Loucy (cell line): ENCODE measurements around the gene PHLDB1.

ENCODE experiments used
- H2AFZ ChIP-seq: fragments of 200-600 bp; sonication (generic); 2 replicates; pipeline ENCODE4 v1.6.0; 2016; ENCODE audit warnings: antibody characterized with exemption, mild to moderate bottlenecking, low read length, moderate library complexity
- H3F3A ChIP-seq: fragments of 200-600 bp; 2 replicates; pipeline ENCODE4 v1.6.0; 2016; ENCODE audit warnings: antibody characterized with exemption, low read depth, mild to moderate bottlenecking
- H3K27me3 ChIP-seq: fragments of 200-600 bp; sonication (generic); 2 replicates; pipeline ENCODE4 v1.6.1; 2014; ENCODE audit warnings: low read length, mild to moderate bottlenecking; ENCODE audit not compliant: insufficient read depth, poor library complexity, severe bottlenecking
- H3K36me3 ChIP-seq: fragments of 200-600 bp; sonication (generic); 2 replicates; pipeline ENCODE4 v1.6.1; 2016; ENCODE audit warnings: low read length; ENCODE audit not compliant: insufficient read depth
- H3K4me1 ChIP-seq: fragments of 200-600 bp; sonication (generic); 2 replicates; pipeline ENCODE4 v1.5.1; 2014; ENCODE audit warnings: low read length, mild to moderate bottlenecking; ENCODE audit not compliant: insufficient read depth, poor library complexity, severe bottlenecking
- H3K4me2 ChIP-seq: fragments of 200-600 bp; sonication (generic); 2 replicates; pipeline ENCODE4 v1.6.0; 2014; ENCODE audit warnings: antibody characterized with exemption, low read length, low read depth, mild to moderate bottlenecking; ENCODE audit not compliant: poor library complexity, severe bottlenecking
- H3K4me3 ChIP-seq: fragments of 200-600 bp; sonication (generic); 2 replicates; pipeline ENCODE4 v1.5.1; 2014; ENCODE audit warnings: low read length, mild to moderate bottlenecking, mixed read lengths; ENCODE audit not compliant: poor library complexity, severe bottlenecking
- H3K79me2 ChIP-seq: fragments of 200-600 bp; sonication (generic); 2 replicates; pipeline ENCODE4 v1.6.1; 2014; ENCODE audit warnings: low read length; ENCODE audit not compliant: insufficient read depth
- H3K9ac ChIP-seq: fragments of 200-600 bp; sonication (generic); 2 replicates; pipeline ENCODE4 v1.6.0; 2014; ENCODE audit warnings: mild to moderate bottlenecking, low read depth, low read length, moderate library complexity; ENCODE audit not compliant: poor library complexity, severe bottlenecking
- H3K9me2 ChIP-seq: fragments of 200-600 bp; sonication (generic); replicated peaks from 2 replicates; pipeline ENCODE4 v1.6.1; 2016; ENCODE audit warnings: low read depth, low read length, mixed read lengths
- H3K9me3 ChIP-seq: fragments of 200-600 bp; sonication (generic); 2 replicates; pipeline ENCODE4 v1.6.1; 2014; ENCODE audit warnings: mild to moderate bottlenecking, antibody characterized with exemption, low read length, low read depth; ENCODE audit not compliant: insufficient read depth
- H4K20me1 ChIP-seq: fragments of 200-600 bp; sonication (generic); 2 replicates; pipeline ENCODE4 v1.6.0; 2014; ENCODE audit warnings: antibody characterized with exemption, low read length, mild to moderate bottlenecking; ENCODE audit not compliant: insufficient read depth, poor library complexity, severe bottlenecking
- EZH2phosphoT487 ChIP-seq: fragments of 200-600 bp; IDR thresholded peaks from 2 replicates; pipeline ENCODE4 v1.6.1; 2018; ENCODE audit warnings: antibody characterized with exemption, mild to moderate bottlenecking, moderate library complexity, borderline replicate concordance
- TF ChIP-seq, protein P1 (sequence below): fragments of 200-600 bp; sonication (generic); conservative IDR thresholded peaks from 2 replicates; pipeline ENCODE4 v1.5.1; 2014; ENCODE audit warnings: mild to moderate bottlenecking, antibody characterized with exemption, low read length

Gene PHLDB1

DNA sequence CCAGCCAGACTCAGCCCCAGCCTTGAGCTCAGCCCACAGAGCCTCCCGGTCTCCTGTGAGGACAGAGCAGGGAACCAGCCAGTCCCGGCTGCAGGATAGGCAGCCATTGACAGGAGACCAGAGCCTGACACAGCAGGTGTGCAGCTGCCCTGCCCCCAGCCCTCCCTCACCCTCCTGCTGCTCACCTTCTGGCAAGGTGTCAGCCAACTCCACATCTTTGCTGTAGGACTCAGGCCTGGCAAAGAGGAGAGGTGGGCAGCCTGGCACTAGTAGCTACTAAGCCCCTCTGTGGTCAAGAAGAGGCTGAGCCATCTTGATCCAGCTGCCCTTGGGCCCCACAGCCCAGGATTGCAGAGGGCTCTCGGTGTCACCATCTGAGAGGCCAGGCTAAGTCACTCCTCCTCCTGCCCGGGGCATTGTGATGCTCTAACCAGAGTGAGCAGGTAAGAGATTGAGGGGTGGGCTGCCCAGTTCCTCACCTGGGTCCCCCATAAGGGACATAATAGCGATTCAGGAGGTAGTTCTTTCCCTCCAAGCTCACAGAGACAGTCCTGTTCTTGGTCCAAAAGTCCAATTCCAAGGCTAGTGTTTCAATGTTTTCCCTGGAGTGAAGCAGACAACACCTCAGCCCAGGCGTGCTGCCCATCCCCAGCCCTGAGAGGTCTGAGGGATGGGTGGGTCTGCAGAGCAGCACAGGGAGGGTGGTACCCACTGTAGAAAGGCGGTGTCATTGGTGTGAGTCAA, 53.4 kb downstream of the PHLDB1 start:
- H3K9me3 ChIP-seq = no peaks in the 10 kb centered on the region
- TF ChIP-seq, protein P1, sequence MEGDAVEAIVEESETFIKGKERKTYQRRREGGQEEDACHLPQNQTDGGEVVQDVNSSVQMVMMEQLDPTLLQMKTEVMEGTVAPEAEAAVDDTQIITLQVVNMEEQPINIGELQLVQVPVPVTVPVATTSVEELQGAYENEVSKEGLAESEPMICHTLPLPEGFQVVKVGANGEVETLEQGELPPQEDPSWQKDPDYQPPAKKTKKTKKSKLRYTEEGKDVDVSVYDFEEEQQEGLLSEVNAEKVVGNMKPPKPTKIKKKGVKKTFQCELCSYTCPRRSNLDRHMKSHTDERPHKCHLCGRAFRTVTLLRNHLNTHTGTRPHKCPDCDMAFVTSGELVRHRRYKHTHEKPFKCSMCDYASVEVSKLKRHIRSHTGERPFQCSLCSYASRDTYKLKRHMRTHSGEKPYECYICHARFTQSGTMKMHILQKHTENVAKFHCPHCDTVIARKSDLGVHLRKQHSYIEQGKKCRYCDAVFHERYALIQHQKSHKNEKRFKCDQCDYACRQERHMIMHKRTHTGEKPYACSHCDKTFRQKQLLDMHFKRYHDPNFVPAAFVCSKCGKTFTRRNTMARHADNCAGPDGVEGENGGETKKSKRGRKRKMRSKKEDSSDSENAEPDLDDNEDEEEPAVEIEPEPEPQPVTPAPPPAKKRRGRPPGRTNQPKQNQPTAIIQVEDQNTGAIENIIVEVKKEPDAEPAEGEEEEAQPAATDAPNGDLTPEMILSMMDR = no peak
- TF ChIP-seq EZH2phosphoT487 = no peak

DNA sequence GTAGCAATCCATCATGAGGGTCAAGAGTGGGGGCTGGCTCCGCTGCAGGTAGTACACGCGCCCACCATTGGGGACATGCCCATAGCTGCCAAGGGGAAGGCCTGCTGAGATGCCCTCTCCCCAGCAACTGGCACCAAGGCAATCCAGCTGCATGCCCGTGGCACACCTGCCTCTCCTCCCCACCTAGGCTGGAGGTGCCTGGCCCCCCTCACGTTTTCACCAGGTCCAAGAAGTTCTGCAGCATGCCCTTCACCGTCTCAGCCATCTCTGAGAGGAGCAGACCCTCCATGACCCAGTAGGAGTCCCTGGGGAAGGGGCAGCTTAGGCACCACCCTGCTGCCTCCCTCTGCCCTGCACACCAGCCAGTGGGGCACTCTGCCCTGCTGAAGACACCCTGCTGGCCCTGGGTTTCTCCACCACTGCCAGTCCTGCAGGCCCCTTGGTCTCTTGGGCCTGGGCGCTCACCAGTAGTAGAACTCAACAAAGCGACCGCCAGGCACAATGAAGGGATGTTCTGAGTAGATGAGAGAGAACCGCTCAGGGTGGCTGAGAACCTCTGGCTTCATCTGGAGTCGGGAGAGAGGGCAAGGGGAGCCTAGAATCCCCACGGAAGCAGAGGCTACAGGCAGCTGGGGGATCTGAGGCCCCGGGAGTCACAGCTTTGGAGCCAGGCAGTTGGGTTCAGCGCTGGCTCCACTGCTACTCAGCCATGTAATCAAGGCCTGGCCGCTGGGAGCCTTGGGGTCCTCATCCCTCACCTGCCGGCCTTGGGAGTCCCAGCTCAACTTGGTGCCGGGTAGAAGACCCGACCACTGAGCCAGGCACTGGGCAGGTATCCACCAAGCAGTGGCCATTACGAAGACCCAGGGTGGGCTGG, 54.2 kb downstream of the PHLDB1 start:
- TF ChIP-seq EZH2phosphoT487 = no peak
- TF ChIP-seq, protein P1 = no peak
- H3K4me1 ChIP-seq = peaks cover 15% of the 10 kb centered on the region
- no peaks in the 10 kb centered on the region for H3F3A ChIP-seq
- no peak overlapping the region for H3K9ac ChIP-seq
- H3K36me3 ChIP-seq = no peaks in the 10 kb centered on the region
- H3K4me3 ChIP-seq = no peak overlapping the region
- H3K27me3 ChIP-seq = no peaks in the 10 kb centered on the region
- no peak overlapping the region for H2AFZ ChIP-seq
- H3K9me3 ChIP-seq = no peaks in the 10 kb centered on the region
- no peaks in the 10 kb centered on the region for H3K9me2 ChIP-seq
- no peak overlapping the region for H3K4me2 ChIP-seq
- H3K79me2 ChIP-seq = no peaks in the 10 kb centered on the region
- no peaks in the 10 kb centered on the region for H4K20me1 ChIP-seq

More for the DNA sequence above, 53.4 kb downstream of the PHLDB1 start:
- Histone ChIP-seq H2AFZ (no peak overlapping the region), H3K36me3 (no peaks in the 10 kb centered on the region), H3K79me2 (no peaks in the 10 kb centered on the region), H3F3A (no peaks in the 10 kb centered on the region), H3K4me2 (no peak overlapping the region), H3K4me1 (peaks cover 15% of the 10 kb centered on the region), H3K9me2 (no peaks in the 10 kb centered on the region), H3K27me3 (no peaks in the 10 kb centered on the region), H3K9ac (no peak overlapping the region), H3K4me3 (no peak overlapping the region), H4K20me1 (no peaks in the 10 kb centered on the region)

DNA sequence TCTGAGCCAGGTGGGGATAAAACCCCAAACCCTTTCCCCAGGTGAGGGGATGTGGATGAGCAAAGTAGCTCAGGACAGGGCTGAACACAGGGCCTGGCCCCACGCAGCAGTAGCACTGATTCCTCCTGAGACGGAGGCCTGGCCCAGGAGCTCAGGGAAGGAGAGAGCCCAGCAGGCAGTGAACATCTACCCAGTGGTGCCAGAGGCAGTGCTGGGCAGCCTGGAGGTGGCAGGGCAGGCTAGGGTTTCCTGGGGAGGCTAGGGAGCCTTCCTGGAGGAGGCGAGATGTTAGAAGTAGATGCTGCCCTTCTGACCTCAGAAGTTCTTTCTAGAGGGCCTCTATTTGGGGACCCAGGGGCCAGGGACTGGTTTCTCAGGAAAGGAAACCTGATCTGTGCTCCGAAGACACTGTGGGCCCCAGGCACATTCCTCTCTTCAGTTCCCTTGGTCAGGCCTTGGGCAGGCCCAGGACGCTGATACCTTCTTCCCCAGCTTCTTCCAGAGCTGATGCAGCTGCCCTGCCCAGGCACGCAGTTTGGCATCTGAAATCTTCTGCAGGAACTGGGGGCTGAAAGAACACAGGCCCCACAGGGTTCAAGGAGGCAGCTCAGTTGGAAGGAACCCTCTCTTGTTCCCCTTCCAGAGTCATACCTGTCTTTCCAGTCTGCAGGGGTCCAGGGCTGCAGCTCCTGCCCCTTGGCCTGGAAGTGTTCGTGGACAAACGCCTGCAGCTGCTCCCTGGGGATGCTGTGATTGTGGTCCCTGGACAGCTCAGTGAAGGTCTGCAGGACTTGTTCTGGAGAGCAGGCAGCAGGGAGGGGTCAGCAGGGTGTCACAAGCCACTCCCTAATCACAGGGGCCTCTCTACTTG, 55.2 kb downstream of the PHLDB1 start:
- no peaks in the 10 kb centered on the region for H3F3A ChIP-seq
- TF ChIP-seq EZH2phosphoT487 = no peak
- TF ChIP-seq, protein P1 = no peak

More for the DNA sequence above, 55.2 kb downstream of the PHLDB1 start:
- Histone ChIP-seq H3K4me3 (no peak overlapping the region), H3K27me3 (no peaks in the 10 kb centered on the region), H3K79me2 (no peaks in the 10 kb centered on the region), H3K9me2 (no peaks in the 10 kb centered on the region), H3K9me3 (no peaks in the 10 kb centered on the region), H4K20me1 (no peaks in the 10 kb centered on the region), H3K36me3 (no peaks in the 10 kb centered on the region), H3K9ac (no peak overlapping the region), H3K4me2 (no peak overlapping the region), H3K4me1 (peaks cover 15% of the 10 kb centered on the region), H2AFZ (no peak overlapping the region)
